Panc1 (cell line): ENCODE measurements around the gene PRKAG3. TPM values are rescaled to one million over a fixed set of nuclear protein-coding genes. Genes with fewer than 3 reads are reported as not detected.
A peak's percentile ranks its signal among the peaks of the same experiment; 100 is the strongest.

ENCODE experiments used
- ATAC-seq: fragments of 200-7000 bp; cut with Tn5 transposase; 2 replicates; pipeline ENCODE4 v1.9.1; 2020; ENCODE audit warnings: mild to moderate bottlenecking, moderate library complexity
- BruUV-seq: library from RNA; stranded (reverse); fragments of 400-500 nt; replicated peaks from 2 replicates; lab custom pipeline; 2021; lab: Mats Ljungman, UMichigan
- CTCF ChIA-PET: fragments of 300-600 bp; sonication (Branson Sonifier 250); formaldehyde crosslinking; loops from one replicate; lab custom pipeline; 2022; ENCODE audit warnings: antibody characterized with exemption; lab: Charles Lee
- POLR2A ChIA-PET: fragments of 300-600 bp; sonication (Branson Sonifier 250); formaldehyde crosslinking; loops from one replicate; lab custom pipeline; 2022; ENCODE audit warnings: antibody characterized with exemption; lab: Charles Lee
- DNase-seq: peaks from one replicate; pipeline ENCODE4 v3.0.0-alpha.2; 2010; ENCODE audit warnings: low read depth, low spot score
- H3K27ac ChIP-seq: 2 replicates; pipeline ENCODE4 v1.5.1; 2011; ENCODE audit warnings: mild to moderate bottlenecking, low read length, inconsistent platforms
- H3K27me3 ChIP-seq: fragments of 200-500 bp; sonication (Bioruptor generic); 2 replicates; pipeline ENCODE4 v1.6.0; 2014; ENCODE audit warnings: low read length, inconsistent platforms; ENCODE audit not compliant: control insufficient read depth, insufficient read depth
- H3K36me3 ChIP-seq: fragments of 200-500 bp; sonication (Bioruptor generic); 2 replicates; pipeline ENCODE4 v1.5.1; 2014; ENCODE audit warnings: inconsistent platforms, mild to moderate bottlenecking, low read length, moderate library complexity; ENCODE audit not compliant: control insufficient read depth, insufficient read depth
- H3K4me1 ChIP-seq: 2 replicates; pipeline ENCODE4 v1.5.1; 2011; ENCODE audit warnings: inconsistent platforms, mild to moderate bottlenecking, low read length, moderate library complexity; ENCODE audit not compliant: control insufficient read depth, insufficient read depth
- H3K4me3 ChIP-seq, 2 experiments: 2 replicates each; pipeline ENCODE4 v1.5.1; 2011 to 2012; ENCODE audit warnings: low read depth in 2 of 2, low read length in 2 of 2, mild to moderate bottlenecking in 2 of 2, inconsistent platforms in 1 of 2, moderate library complexity in 1 of 2
- H3K9me3 ChIP-seq: fragments of 200-500 bp; sonication (Bioruptor generic); 2 replicates; pipeline ENCODE4 v1.5.1; 2014; ENCODE audit warnings: low read depth, mild to moderate bottlenecking, inconsistent platforms, low read length, moderate library complexity; ENCODE audit not compliant: control insufficient read depth, insufficient read depth
- CTCF ChIP-seq: fragments of 450-650 bp; IDR thresholded peaks from 2 replicates; pipeline ENCODE4 v1.5.1; 2017; ENCODE audit warnings: mild to moderate bottlenecking
- POLR2AphosphoS5 ChIP-seq: IDR thresholded peaks from 2 replicates; pipeline ENCODE4 v1.6.1; 2012; ENCODE audit warnings: mild to moderate bottlenecking, low read depth, low read length, moderate library complexity
- REST ChIP-seq, 2 experiments: IDR thresholded peaks; 2 replicates each; pipeline ENCODE4 v1.6.1; 2011 to 2012; ENCODE audit warnings: low read depth in 2 of 2, control low read depth in 1 of 2, low read length in 1 of 2, mild to moderate bottlenecking in 1 of 2, moderate library complexity in 1 of 2; ENCODE audit not compliant: insufficient read depth in 1 of 2
- SIN3A ChIP-seq: IDR thresholded peaks from 2 replicates; pipeline ENCODE4 v1.6.1; 2012; ENCODE audit warnings: low read depth, mild to moderate bottlenecking, low read length, moderate library complexity, borderline replicate concordance; ENCODE audit not compliant: insufficient read depth
- TCF7L2 ChIP-seq: IDR thresholded peaks from 2 replicates; pipeline ENCODE4 v1.6.1; 2011; ENCODE audit warnings: mild to moderate bottlenecking, low read depth, low read length, inconsistent platforms
- in situ Hi-C: cut with HindIII; loops from 2 replicates; pipeline ENCODE4 v1.10.0; 2016; ENCODE audit warnings: low sequenced_read_pairs, low pct_unique_long_range_greater_than_20kb
- intact Hi-C: fragments of 100-400 bp; cut with micrococcal nuclease; formaldehyde crosslinking; loops from one replicate; pipeline ENCODE4 v1.10.0; 2022; ENCODE audit not compliant: unreplicated experiment
- total RNA-seq: library from RNA; stranded (reverse); gene quantifications from one replicate; pipeline ENCODE4 v1.2.1, GENCODE V29; 2021; ENCODE audit not compliant: unreplicated experiment

PRKAG3 gene
- total RNA-seq, 1 experiment from 2014 or later = not detected

- ChIA-PET POLR2A (no interaction called here), CTCF (no interaction called here)
- TF ChIP-seq TCF7L2 (no peak), REST (IDR thresholded peaks at IDR 0.05; ENCODE audit: insufficient read depth in 1 of 2, low read depth in 2 of 2, low read length in 1 of 2) (no peak), CTCF (no peak), POLR2AphosphoS5 (no peak), SIN3A (no peak)
- H3K4me1 ChIP-seq = peaks cover 4% of the 10 kb centered on the region; the same call in 1 of the 2 replicates
- 0 out of 2 replicates have a peak, but pooled peaks have one; percentile 30 for ATAC-seq
- H3K9me3 ChIP-seq = no peaks in the 10 kb centered on the region
- intact Hi-C loops = no loop called here
- DNase-seq = no peak
- in situ Hi-C loops = no loop called here
- no peak overlapping the region for H3K27ac ChIP-seq
- no peaks in the 10 kb centered on the region for H3K36me3 ChIP-seq
- no peaks in the 10 kb centered on the region for H3K27me3 ChIP-seq
- BruUV-seq = no TSS peak
- H3K4me3 ChIP-seq = no peak overlapping the region
Measured at GRCh38 chr2:218805627-218806026, 26.0 kb downstream of the PRKAG3 start.

GRCh38 chr2:218804817-218805216, 26.8 kb downstream of the PRKAG3 start:
- no TSS peak for BruUV-seq
- in situ Hi-C loops = no loop called here

More at GRCh38 chr2:218804817-218805216, 26.8 kb downstream of the PRKAG3 start:
- peaks cover 4% of the 10 kb centered on the region; the same call in 1 of the 2 replicates for H3K4me1 ChIP-seq
- CTCF ChIA-PET = no interaction called here
- no peak for TF ChIP-seq POLR2AphosphoS5
- TF ChIP-seq CTCF = no peak
- TF ChIP-seq REST (IDR thresholded peaks at IDR 0.05; ENCODE audit: insufficient read depth in 1 of 2, low read depth in 2 of 2, low read length in 1 of 2) = no peak
- TF ChIP-seq SIN3A = no peak
- TF ChIP-seq TCF7L2 = no peak
- H3K9me3 ChIP-seq = no peaks in the 10 kb centered on the region
- H3K27ac ChIP-seq = no peak overlapping the region
- POLR2A ChIA-PET = no interaction called here
- intact Hi-C loops = no loop called here
- H3K4me3 ChIP-seq = no peak overlapping the region
- DNase-seq = no peak
- ATAC-seq = no peak
- H3K36me3 ChIP-seq = no peaks in the 10 kb centered on the region
- no peaks in the 10 kb centered on the region for H3K27me3 ChIP-seq
